GM08714 (cell line): Measurements from ENCODE around the gene ZNF385C.

Source experiments
- H3K4me3 ChIP-seq: fragments of 200-500 bp; sonication (Bioruptor generic); 2 replicates; pipeline ENCODE4 v1.5.1; 2014; ENCODE audit warnings: mild to moderate bottlenecking, low read length, inconsistent platforms
- ZNF274 ChIP-seq: IDR thresholded peaks from 2 replicates; pipeline ENCODE4 v1.6.1; 2012; ENCODE audit warnings: mild to moderate bottlenecking, low read depth, low read length

ZNF385C gene

DNA sequence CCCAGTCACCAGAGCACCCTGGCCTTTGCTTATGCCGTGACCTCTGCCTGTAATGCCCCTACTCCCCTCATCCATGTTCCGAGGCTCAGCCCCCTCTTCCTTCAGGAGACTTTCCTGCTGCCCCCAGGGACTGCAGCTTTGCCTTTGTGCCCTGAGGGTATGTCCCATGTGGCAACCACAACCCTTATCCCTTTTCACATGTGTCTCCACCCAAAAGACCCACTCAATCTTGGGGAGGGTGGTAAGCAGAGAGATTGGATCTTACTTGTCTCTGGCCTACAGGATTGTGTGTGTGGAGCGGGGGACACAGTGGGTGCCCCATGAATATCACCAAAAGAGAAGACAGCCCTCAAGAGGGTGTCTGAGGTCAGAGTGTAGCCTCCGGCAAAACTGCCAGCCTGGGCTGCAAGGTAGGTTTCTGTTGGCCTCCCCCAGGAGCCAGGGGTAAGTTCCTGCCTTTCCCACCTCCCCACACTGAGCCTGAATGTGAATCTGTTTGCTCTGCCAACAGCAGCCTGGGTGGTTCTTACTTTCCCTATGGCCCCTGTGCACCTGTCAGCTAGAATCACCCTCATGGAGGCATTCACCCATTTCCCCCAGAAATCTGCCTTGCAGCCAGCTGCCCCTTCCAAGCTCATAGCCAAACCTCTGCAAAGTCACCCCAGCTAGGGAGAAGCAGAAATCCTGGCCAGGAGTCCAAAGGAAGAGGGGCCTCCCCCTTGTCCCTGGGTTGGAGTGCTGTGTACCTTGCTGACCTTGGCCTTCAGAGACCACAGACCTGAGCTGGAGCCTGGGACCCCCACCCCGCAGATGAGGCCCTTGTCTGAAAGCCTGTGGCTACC, 36.4 kb downstream of the ZNF385C start:
- TF ChIP-seq ZNF274 = no peak

DNA sequence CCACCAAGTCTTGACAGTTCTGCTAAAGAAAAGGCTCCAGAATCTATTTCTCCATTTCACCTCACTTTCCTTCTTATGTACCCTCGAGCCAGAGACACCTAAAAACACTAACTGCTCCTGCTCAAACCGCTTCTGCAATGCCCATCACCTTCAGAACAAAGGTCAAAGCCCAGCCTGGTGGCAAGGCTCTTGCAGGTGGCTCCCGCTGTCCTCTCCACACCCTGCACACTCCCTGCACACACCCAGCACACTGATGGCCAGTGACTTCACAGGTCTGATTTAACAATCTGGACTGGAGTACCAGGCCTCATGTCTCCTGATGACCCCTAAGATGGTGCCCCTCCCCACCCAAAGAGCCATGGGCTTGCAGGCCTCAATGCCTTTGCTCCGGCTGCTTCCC, 38.0 kb downstream of the ZNF385C start:
- H3K4me3 ChIP-seq = no peak overlapping the region
- TF ChIP-seq ZNF274 = no peak

More for the DNA sequence above, 36.4 kb downstream of the ZNF385C start:
- no peak overlapping the region for H3K4me3 ChIP-seq

DNA sequence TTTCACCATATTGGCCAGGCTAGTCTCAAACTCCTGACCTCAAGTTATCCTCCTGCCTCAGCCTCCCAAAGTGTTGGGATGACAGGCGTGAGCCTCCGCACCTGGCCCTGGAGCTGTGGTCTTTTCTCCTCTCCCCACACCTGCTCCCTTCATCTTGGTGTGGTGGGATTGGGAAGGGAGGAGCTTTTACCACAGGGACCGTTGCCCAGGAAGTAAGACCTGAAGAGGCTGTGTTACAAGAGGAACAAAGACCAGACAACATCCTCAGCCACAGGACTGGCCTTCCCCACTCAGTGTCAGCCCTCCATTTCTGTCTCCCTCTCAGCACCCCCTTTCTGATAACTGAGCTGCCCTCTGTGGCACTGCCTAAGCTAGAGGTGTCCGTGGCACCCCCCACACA, 38.5 kb downstream of the ZNF385C start:
- TF ChIP-seq ZNF274 = no peak
- no peak overlapping the region for H3K4me3 ChIP-seq

DNA sequence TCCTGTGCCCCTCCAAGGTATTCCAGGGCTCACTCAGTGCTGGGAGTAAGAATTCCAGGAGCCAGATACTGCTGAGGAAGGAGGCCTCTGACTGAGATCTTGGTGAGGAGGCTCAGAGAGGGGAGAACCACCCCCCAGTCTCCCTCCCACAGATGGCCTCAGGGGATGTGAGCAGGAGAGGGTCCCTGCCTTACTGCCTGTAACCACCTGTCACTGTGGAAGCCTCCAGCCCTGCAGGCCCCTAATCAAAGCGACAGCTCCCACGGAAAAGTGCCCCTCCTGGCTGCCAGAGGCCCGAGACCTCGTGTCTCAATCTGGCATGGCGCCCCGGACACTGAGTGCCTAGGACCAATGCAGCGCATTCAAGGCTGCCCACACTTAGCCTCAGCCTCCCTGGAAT, 40.2 kb downstream of the ZNF385C start:
- H3K4me3 ChIP-seq = no peak overlapping the region
- TF ChIP-seq ZNF274 = no peak

DNA sequence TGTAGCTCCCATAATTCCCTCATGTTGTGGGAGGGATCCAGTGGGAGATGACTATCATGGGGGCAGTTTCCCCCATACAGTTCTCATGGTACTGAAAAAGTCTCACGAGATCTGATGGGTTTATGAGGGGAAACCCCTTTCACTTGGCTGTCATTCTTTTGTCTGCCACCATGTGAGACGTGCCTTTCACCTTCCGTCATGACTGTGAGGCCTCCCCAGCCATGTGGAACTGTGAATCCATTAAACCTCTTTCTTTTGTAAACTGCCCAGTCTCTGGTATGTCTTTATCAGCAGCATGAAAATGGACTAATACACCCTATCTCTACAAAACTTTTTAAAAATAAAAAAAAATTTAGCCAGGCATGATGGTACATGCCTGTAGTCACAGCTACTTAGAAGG, 41.6 kb downstream of the ZNF385C start:
- TF ChIP-seq ZNF274 = no peak
- H3K4me3 ChIP-seq = no peak overlapping the region

DNA sequence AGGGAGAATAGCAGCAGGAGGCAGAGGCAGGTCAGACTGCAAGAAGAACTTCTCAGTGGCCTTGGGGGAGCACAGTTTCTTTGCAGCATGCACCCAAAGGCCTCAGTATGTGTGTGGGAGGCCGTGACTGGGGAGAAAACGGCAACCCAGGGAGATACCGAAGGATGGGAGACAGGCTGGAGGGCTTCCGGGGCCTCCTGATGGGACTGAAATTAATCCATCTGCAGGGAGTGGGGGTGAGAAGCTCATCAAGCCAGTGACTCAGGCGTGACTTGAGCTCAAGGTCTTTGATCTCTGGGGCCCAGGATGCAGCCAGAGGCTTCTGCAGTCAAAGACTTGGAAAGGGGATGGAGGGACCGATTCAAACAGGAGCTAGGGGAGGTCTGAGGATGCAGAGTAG, 42.8 kb downstream of the ZNF385C start:
- no peak for TF ChIP-seq ZNF274
- no peak overlapping the region for H3K4me3 ChIP-seq

DNA sequence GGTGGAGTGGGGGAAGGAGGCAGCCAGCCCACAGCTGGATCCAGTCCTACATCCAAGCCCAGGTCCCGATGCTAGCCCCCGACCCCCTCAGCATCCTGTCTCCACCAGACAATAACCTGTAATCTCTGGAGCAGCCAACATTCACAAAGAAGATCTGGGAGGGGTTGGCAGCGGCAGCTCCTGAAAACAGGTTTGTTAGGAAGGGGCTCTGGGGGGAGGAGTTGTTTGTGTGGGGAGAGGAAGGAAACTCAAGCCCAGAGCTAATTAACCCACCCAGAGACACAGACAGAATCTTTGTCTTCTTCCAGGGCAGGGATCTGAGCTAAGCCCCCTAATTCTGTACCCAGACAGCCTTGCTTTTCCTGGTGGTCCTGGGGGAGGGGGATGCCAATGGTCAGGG, 43.2 kb downstream of the ZNF385C start:
- TF ChIP-seq ZNF274 = no peak
- H3K4me3 ChIP-seq = no peak overlapping the region

DNA sequence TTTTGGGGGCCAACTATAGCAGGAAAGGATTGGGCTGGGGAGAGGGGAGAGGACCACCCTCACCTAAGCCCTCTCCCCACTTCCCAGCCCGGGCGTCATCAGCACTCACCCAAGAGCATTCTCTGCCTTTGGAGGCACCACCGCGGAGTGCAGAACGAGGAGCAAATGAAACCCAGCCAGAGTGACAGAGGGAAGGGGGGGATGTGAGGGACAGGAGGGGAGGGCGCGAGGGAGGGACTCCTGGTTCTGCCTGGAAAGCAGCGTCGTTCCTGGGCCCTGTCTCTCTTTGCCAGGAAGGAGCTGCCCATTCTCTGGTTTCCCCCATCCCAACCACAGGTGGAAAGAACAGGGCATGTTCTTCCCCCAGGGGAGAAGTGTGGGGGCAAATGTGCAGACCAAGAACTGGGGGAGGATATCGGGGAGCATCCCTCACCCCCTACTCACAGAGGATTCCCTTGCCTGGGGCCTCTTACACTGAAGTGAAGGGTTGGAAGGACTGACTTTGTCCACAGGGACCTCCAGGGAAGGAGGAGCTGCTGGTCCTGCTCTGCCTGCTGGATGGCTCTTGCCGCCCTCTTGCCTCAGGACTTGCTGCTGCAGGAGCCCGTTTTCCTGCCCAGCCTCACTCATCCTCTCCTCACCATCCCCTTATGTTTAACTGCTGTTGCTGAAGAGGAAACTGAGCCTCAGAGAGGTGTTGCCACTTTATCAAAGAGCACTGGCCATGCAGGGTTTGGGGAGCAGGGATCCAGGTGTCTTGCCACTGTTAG, 44.4 kb downstream of the ZNF385C start:
- H3K4me3 ChIP-seq = no peak overlapping the region
- no peak for TF ChIP-seq ZNF274

DNA sequence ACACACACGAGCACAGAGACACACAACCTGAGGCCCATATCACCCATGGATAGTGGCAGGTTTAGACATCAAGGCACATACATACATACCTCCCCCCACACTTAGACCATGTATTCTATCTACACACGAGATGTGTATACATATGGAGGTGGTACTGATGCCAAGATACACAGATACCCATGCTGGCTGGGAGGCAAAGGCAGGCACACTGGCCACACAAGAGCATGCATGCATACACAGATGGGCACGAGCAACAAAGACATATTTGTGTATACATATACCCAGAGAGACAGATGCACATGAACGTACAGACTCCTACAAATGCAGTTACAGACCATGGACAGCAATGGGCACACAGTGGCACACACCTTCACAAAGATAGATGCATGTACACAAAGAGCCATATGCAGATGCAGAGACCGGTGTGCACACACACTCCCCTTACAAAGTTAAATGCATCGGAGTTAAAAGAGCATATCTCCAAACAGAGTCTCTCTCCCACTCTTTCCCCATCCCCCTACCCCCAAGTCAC, 45.9 kb downstream of the ZNF385C start:
- H3K4me3 ChIP-seq = no peak overlapping the region
- TF ChIP-seq ZNF274 = no peak

DNA sequence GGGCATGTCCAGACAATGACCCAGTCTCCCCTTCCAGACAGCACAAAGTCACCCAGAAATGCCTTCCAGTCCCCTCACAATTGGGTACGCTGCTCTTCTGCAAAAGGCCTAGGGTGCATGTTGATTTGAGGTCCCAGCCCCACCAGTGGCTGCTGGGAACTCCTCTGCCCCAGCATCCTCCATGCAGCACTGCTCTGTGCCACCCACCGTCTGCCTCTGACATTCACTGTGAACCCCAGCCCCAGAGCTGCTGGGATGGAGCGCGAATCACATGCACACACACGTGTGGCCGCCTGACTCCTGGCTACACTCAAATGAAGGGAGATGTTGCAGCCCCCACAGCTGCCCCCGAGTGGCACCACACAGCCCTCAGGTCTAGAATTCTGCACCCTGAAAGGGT, 46.6 kb downstream of the ZNF385C start:
- no peak overlapping the region for H3K4me3 ChIP-seq
- no peak for TF ChIP-seq ZNF274

DNA sequence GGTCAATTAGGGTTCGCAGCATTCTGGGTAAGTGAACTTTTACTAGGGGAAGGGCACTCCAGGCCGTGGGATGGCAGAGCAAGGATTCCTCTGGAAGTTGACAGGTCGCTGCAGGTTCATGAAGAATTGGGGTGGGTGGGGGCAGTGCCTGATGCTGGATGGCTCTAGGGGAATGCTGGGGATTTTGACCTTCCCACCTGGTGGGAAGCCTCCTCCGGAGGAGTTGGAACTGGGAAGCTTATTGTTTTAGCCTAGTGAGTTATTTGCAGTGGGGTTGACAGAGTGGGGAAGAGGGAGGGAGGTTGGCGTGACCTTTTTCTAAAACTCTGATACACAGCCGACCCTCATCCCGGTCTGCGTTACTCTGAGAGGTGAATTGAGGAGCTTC, 47.3 kb downstream of the ZNF385C start:
- no peak for TF ChIP-seq ZNF274
- H3K4me3 ChIP-seq = no peak overlapping the region

DNA sequence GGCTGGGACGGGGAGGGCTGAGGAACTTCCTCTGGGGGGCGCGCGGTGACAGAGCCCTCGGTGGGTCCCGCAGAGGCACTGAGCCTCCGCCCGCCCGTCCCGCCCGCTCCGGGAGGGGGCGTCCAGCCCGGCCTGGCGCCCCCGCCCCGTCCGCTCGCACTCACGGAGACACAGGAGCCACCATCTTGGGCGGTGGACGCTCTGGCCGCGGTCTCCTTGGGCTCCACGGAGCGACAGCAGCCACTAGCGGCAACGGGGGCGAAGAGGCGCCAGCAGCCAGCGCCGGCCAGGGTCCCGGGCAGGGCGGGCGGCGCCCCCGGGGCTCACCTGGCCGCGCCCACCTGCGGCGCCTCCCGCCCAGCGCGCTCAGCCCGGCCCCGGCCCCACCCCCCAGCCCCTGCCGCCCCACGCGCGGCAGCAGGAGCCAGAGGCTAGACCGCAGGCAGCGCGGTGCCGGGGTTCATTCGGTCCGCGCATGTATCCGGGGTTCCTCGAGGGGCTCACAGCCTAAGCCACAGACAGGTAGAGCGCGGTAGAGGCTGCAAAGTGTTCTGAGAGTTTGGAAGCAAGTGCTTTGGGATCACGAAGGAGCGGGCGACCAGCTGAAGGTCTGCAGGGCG, 47.8 kb downstream of the ZNF385C start, which contains the start of gene C17orf113:
C17orf113 (minus strand) TSS at position 209 of the 620 bp plus-strand sequence. CDS start 7,225 bp downstream, outside the sequence.
- peak within 1 kb of the TSS; percentile 12; the same call in 1 of the 2 replicates for H3K4me3 ChIP-seq
- TF ChIP-seq ZNF274 = no peak

DNA sequence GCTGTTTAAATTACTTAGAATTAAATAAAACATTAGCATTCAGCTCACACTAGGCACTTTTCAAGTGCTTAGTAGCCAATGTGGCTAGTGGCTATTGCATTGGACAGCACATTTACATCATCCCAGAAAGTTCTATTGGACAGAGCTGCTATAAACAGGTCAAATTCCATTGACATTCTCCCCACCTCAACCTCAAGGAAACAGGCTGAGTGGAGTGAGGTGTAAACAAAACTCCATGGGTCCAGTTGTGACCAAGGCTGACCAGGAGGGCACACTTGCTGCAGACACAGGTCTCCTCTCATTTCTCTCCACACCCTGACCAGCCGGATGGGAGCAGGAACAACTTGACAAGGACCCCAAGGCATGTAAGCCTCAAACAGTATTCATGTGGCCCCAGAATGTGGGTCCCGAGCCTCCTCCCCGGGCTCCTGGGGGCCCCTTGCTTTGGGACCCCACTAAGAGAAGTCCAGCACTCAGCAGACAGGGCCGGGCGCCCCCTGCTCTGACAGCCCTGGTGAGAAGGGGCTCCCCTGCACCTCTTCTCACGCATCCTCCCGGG, 48.4 kb downstream of the ZNF385C start:
- no peak for TF ChIP-seq ZNF274
- peak overlapping the region; percentile 12; the same call in 1 of the 2 replicates for H3K4me3 ChIP-seq

DNA sequence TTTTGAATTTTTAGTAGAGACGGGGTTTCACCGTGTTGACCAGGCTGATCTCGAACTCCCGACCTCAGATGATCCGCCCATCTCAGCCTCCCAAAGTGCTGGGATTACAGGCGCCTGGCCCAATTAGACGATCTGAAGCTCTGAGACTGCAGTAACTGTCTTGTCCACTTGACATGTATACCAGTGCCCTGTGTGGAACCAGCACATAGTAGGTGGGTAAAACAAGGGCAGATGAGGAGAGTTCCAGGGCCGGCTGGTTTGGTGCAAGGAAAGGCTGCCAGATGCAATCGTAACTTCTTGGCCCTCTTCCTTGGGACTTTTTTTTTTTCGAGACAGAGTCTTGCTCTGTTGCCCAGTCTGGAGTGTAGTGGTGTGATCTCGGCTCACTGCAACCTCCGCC, 50.9 kb downstream of the ZNF385C start:
- no peak for TF ChIP-seq ZNF274
- H3K4me3 ChIP-seq = no peak overlapping the region
